AG08396 (cell line): ENCODE measurements around the gene AJAP1.

Source experiments
- DNase-seq: peaks from one replicate; pipeline ENCODE4 v3.0.0; 2012; ENCODE audit warnings: low spot score, mixed read lengths

Gene AJAP1

GRCh38 chr1:4631321-4631720 is 23.1 kb upstream of the AJAP1 start:
- DNase-seq = no peak

- no peak for DNase-seq
Observed at GRCh38 chr1:4633346-4633745, 21.1 kb upstream of the AJAP1 start.

GRCh38 chr1:4634156-4634792 is 20.1 kb upstream of the AJAP1 start:
- no peak for DNase-seq

- DNase-seq = no peak
Observed at GRCh38 chr1:4634793-4635406, 19.5 kb upstream of the AJAP1 start.

GRCh38 chr1:4636186-4636585 is 18.2 kb upstream of the AJAP1 start:
- no peak for DNase-seq

GRCh38 chr1:4636644-4637380 is 17.6 kb upstream of the AJAP1 start:
- no peak for DNase-seq

- no peak for DNase-seq
Observed at GRCh38 chr1:4637616-4638344, 16.6 kb upstream of the AJAP1 start.

- DNase-seq = no peak
Observed at GRCh38 chr1:4638345-4638729, 16.1 kb upstream of the AJAP1 start.

- no peak for DNase-seq
Observed at GRCh38 chr1:4640931-4641330, 13.5 kb upstream of the AJAP1 start.

- DNase-seq = no peak
Observed at GRCh38 chr1:4647391-4647790, 7.0 kb upstream of the AJAP1 start.

GRCh38 chr1:4648657-4649056 is 5.8 kb upstream of the AJAP1 start:
- DNase-seq = no peak

- DNase-seq = no peak
Observed at GRCh38 chr1:4650481-4650880, 3.9 kb upstream of the AJAP1 start.

GRCh38 chr1:4650981-4651380 is 3.4 kb upstream of the AJAP1 start:
- no peak for DNase-seq

- DNase-seq = peak; percentile 89
Observed at GRCh38 chr1:4652631-4653327, 1.6 kb upstream of the AJAP1 start.

- no peak for DNase-seq
Observed at GRCh38 chr1:4653328-4653660, 1.1 kb upstream of the AJAP1 start.

- DNase-seq = peak; percentile 29
Observed at GRCh38 chr1:4654764-4655673, 610 bp downstream of the AJAP1 start.

- DNase-seq = peak; percentile 59
Observed at GRCh38 chr1:4655674-4656532, 1.5 kb downstream of the AJAP1 start.

- DNase-seq = no peak
Observed at GRCh38 chr1:4656533-4657140, 2.2 kb downstream of the AJAP1 start.

GRCh38 chr1:4657244-4657789 is 2.9 kb downstream of the AJAP1 start:
- DNase-seq = no peak
